K562 (cell line): ENCODE measurements around the gene ZNF862. TPM values are rescaled to one million over a fixed set of nuclear protein-coding genes. Genes with fewer than 3 reads are reported as not detected.

Experiments
- ARHGAP35 ChIP-seq: fragments of 450-650 bp; IDR thresholded peaks from 2 replicates; pipeline ENCODE4 v1.6.1; 2018; ENCODE audit not compliant: partially characterized antibody
- ATF3 ChIP-seq, 2 experiments: fragments of 450-650 bp in 1 of 2; sonication (generic) in 1 of 2; formaldehyde crosslinking in 1 of 2; IDR thresholded peaks in 1 of 2; conservative IDR thresholded peaks in 1 of 2; 2 replicates each; pipeline versions ENCODE4 v1.6.1 to v1.8.1; 2016 to 2023; ENCODE audit warnings: mild to moderate bottlenecking in 2 of 2, moderate library complexity in 2 of 2, inconsistent platforms in 1 of 2, missing genetic modification reagents in 1 of 2
- BRD4 ChIP-seq: fragments of 200-600 bp; sonication (generic); IDR thresholded peaks from 2 replicates; pipeline ENCODE4 v1.6.1; 2017; ENCODE audit warnings: inconsistent platforms
- CBFA2T2 ChIP-seq: fragments of 450-650 bp; conservative IDR thresholded peaks from 2 replicates; pipeline ENCODE4 v1.6.1; 2017; ENCODE audit warnings: mild to moderate bottlenecking
- CCAR2 ChIP-seq: fragments of 200-400 bp; formaldehyde crosslinking; IDR thresholded peaks from 2 replicates; pipeline ENCODE4 v1.6.1; 2017; ENCODE audit warnings: mild to moderate bottlenecking, low read depth, low read length
- ESRRA ChIP-seq: fragments of 450-650 bp; IDR thresholded peaks from 2 replicates; pipeline ENCODE4 v1.6.1; 2014; ENCODE audit warnings: low read depth, mild to moderate bottlenecking, moderate library complexity, borderline replicate concordance
- MAX ChIP-seq: sonication (generic); formaldehyde crosslinking; IDR thresholded peaks from 2 replicates; pipeline ENCODE4 v1.9.0; 2022; ENCODE audit warnings: mild to moderate bottlenecking, missing genetic modification reagents
- MYBL2 ChIP-seq, 2 experiments: fragments of 450-650 bp in 1 of 2; sonication (generic) in 1 of 2; formaldehyde crosslinking in 1 of 2; IDR thresholded peaks; 2 replicates each; pipeline versions ENCODE4 v1.6.1 to v1.8.1; 2017 to 2022; ENCODE audit warnings: borderline replicate concordance in 1 of 2, inconsistent platforms in 1 of 2, low read depth in 1 of 2, mild to moderate bottlenecking in 1 of 2, missing genetic modification reagents in 1 of 2, moderate library complexity in 1 of 2
- NONO ChIP-seq, 2 experiments: fragments of 200-400 bp in 1 of 2; fragments of 450-650 bp in 1 of 2; formaldehyde crosslinking in 1 of 2; IDR thresholded peaks; 2 replicates each; pipeline ENCODE4 v1.6.1; 2017; ENCODE audit warnings: low read depth in 2 of 2, mild to moderate bottlenecking in 2 of 2, moderate library complexity in 2 of 2, low read length in 1 of 2
- NR2C1 ChIP-seq, 2 experiments: fragments of 450-650 bp; IDR thresholded peaks; 2 replicates each; pipeline ENCODE4 v1.6.1; 2017; ENCODE audit warnings: mild to moderate bottlenecking in 2 of 2, antibody characterized with exemption in 1 of 2, inconsistent platforms in 1 of 2, missing compliant biosample characterization in 1 of 2, missing genetic modification characterization in 1 of 2
- PCBP2 ChIP-seq: fragments of 200-400 bp; formaldehyde crosslinking; IDR thresholded peaks from 2 replicates; pipeline ENCODE4 v1.6.1; 2018; ENCODE audit warnings: low read length, low read depth, mild to moderate bottlenecking, moderate library complexity; ENCODE audit not compliant: poor library complexity, severe bottlenecking
- PHB2 ChIP-seq: fragments of 450-650 bp; IDR thresholded peaks from 2 replicates; pipeline ENCODE4 v1.6.1; 2017; ENCODE audit warnings: low read depth
- TRIM25 ChIP-seq: fragments of 450-650 bp; IDR thresholded peaks from 2 replicates; pipeline ENCODE4 v1.7.0; 2016; ENCODE audit warnings: borderline replicate concordance
- ZNF165 ChIP-seq: fragments of 250-450 bp; sonication (Bioruptor Pico); IDR thresholded peaks from 2 replicates; pipeline ENCODE4 v1.4.0; 2020; ENCODE audit warnings: borderline replicate concordance
- ZNF23 ChIP-seq: fragments of 250-450 bp; sonication (Bioruptor Pico); IDR thresholded peaks from 2 replicates; pipeline ENCODE4 v1.4.0; 2020; ENCODE audit warnings: mild to moderate bottlenecking
- ZNF263 ChIP-seq: sonication (generic); formaldehyde crosslinking; IDR thresholded peaks from 2 replicates; pipeline ENCODE4 v1.8.0; 2022; ENCODE audit warnings: mild to moderate bottlenecking, missing genetic modification reagents, borderline replicate concordance
- ZNF778 ChIP-seq: fragments of 450-650 bp; formaldehyde crosslinking; IDR thresholded peaks from 2 replicates; pipeline ENCODE4 v1.4.0; 2020; ENCODE audit warnings: mild to moderate bottlenecking, moderate library complexity
- polyA plus RNA-seq, 8 experiments: library from polyadenylated mRNA; depleted of rRNA in 4 of 8; stranded (reverse) in 5 of 8; unstranded in 3 of 8; fragments of >200 nt; fragmentation: Nextera tagmentation in 2 of 8; fragmentation: Illumina TruSeq in 1 of 8; extraction: Ambion mirVana in 2 of 8; extraction: Trizol in 1 of 8; gene quantifications; 2 replicates each; pipeline versions ENCODE4 v1.2.1 to v1.2.3, GENCODE V29; 2011 to 2014; ENCODE audit warnings: inconsistent platforms in 1 of 8, missing spikeins in 1 of 8
- total RNA-seq, 7 experiments: library from RNA; depleted of rRNA in 6 of 7; stranded (reverse); fragments of >200 nt in 6 of 7; fragmentation: Illumina TruSeq in 2 of 7; extraction: Trizol in 2 of 7; gene quantifications; 2 replicates each; pipeline versions ENCODE4 v1.2.1 to v1.2.3, GENCODE V29; 2011 to 2021; ENCODE audit warnings: low replicate concordance in 1 of 7
- TF ChIP-seq, protein P1 (sequence below): fragments of 450-650 bp; IDR thresholded peaks from 2 replicates; pipeline ENCODE4 v1.7.1; 2018; ENCODE audit warnings: mild to moderate bottlenecking, low read depth; ENCODE audit not compliant: partially characterized antibody
- TF ChIP-seq, protein P2 (sequence below): fragments of 250-450 bp; sonication (Bioruptor Pico); IDR thresholded peaks from 2 replicates; pipeline ENCODE4 v1.5.0; 2020; ENCODE audit warnings: mild to moderate bottlenecking

Gene ZNF862
- total and polyA plus RNA-seq, 9 of the 15 experiments (the other 6 are each of a cell fraction or from before 2014, with no cell fraction given) = 1.1 to 3.9 (median 2.6) TPM

- TF ChIP-seq, protein P1, sequence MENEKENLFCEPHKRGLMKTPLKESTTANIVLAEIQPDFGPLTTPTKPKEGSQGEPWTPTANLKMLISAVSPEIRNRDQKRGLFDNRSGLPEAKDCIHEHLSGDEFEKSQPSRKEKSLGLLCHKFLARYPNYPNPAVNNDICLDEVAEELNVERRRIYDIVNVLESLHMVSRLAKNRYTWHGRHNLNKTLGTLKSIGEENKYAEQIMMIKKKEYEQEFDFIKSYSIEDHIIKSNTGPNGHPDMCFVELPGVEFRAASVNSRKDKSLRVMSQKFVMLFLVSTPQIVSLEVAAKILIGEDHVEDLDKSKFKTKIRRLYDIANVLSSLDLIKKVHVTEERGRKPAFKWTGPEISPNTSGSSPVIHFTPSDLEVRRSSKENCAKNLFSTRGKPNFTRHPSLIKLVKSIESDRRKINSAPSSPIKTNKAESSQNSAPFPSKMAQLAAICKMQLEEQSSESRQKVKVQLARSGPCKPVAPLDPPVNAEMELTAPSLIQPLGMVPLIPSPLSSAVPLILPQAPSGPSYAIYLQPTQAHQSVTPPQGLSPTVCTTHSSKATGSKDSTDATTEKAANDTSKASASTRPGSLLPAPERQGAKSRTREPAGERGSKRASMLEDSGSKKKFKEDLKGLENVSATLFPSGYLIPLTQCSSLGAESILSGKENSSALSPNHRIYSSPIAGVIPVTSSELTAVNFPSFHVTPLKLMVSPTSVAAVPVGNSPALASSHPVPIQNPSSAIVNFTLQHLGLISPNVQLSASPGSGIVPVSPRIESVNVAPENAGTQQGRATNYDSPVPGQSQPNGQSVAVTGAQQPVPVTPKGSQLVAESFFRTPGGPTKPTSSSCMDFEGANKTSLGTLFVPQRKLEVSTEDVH = no peak
- TF ChIP-seq CBFA2T2 (peak; percentile 33; the same call in 1 of the 2 replicates), ZNF263 (CRISPR knock-in tag) (peak; percentile 95), TRIM25 (no peak), MYBL2 (IDR thresholded peaks at IDR 0.05; ENCODE audit: low read depth) (no peak), MYBL2 (CRISPR knock-in tag; IDR thresholded peaks at IDR 0.05; ENCODE audit: borderline replicate concordance) (no peak), NONO (IDR thresholded peaks at IDR 0.05; ENCODE audit: low read depth in 2 of 2, low read length in 1 of 2) (no peak), ZNF23 (CRISPR knock-in tag) (no peak), PHB2 (no peak), ZNF778 (CRISPR knock-in tag) (no peak), BRD4 (no peak), MAX (CRISPR knock-in tag) (peak; percentile 10; the same call in 1 of the 2 replicates), ESRRA (peak; percentile 84), ATF3 (IDR thresholded peaks at IDR 0.05) (no peak), ATF3 (CRISPR knock-in tag; conservative IDR thresholded peaks at IDR 0.05) (no peak), ZNF165 (no peak), NR2C1 (IDR thresholded peaks at IDR 0.05) (peak; percentile 74), NR2C1 (tag; IDR thresholded peaks at IDR 0.05) (peak; percentile 63; the same call in 1 of the 2 replicates), CCAR2 (no peak), PCBP2 (no peak), ARHGAP35 (no peak)
- TF ChIP-seq, protein P2, sequence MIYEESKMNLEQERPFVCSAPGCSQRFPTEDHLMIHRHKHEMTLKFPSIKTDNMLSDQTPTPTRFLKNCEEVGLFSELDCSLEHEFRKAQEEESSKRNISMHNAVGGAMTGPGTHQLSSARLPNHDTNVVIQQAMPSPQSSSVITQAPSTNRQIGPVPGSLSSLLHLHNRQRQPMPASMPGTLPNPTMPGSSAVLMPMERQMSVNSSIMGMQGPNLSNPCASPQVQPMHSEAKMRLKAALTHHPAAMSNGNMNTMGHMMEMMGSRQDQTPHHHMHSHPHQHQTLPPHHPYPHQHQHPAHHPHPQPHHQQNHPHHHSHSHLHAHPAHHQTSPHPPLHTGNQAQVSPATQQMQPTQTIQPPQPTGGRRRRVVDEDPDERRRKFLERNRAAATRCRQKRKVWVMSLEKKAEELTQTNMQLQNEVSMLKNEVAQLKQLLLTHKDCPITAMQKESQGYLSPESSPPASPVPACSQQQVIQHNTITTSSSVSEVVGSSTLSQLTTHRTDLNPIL (CRISPR knock-in tag) = no peak
Observed at GRCh38 chr7:149854611-149855360, 16.6 kb downstream of the ZNF862 start (continued).
